ENCODE measurements around the gene RBFOX2. TPM values are rescaled to one million over a fixed set of nuclear protein-coding genes. Genes with fewer than 3 reads are reported as not detected.

RBFOX2 gene
- total RNA-seq, 1 experiment from 2014 or later: 24.2 TPM

- Histone ChIP-seq H3K27me3 (ENCODE audit: low read length) (no peaks in the 10 kb centered on the region), H3K9me3 (ENCODE audit: low read length) (no peaks in the 10 kb centered on the region), H3K79me2 (ENCODE audit: low read length) (no peaks in the 10 kb centered on the region), H3K4me2 (ENCODE audit: low read depth, low read length, poor library complexity, severe bottlenecking) (no peak overlapping the region), H3K27ac (ENCODE audit: low read length) (no peak overlapping the region), H3K4me3 (ENCODE audit: low read length) (no peak overlapping the region), H2AFZ (ENCODE audit: low read length) (no peak overlapping the region), H3K36me3 (ENCODE audit: insufficient read depth, low read length) (no peaks in the 10 kb centered on the region), H3K9ac (ENCODE audit: low read length) (no peak overlapping the region), H4K20me1 (ENCODE audit: insufficient read depth, low read depth, low read length) (peaks cover 27% of the 10 kb centered on the region), H3K4me1 (ENCODE audit: low read length) (no peaks in the 10 kb centered on the region), H3K9me2 (replicated peaks; ENCODE audit: insufficient read depth, low read length) (no peaks in the 10 kb centered on the region)
- no peak for DNase-seq
Observed at GRCh38 chr22:35961480-35962295, 66.9 kb downstream of the RBFOX2 start.

- no peak overlapping the region for H3K4me3 ChIP-seq (ENCODE audit: low read length)
- no peaks in the 10 kb centered on the region for H3K9me2 ChIP-seq (replicated peaks; ENCODE audit: insufficient read depth, low read length)
- H4K20me1 ChIP-seq (ENCODE audit: insufficient read depth, low read depth, low read length): peaks cover 27% of the 10 kb centered on the region
- no peaks in the 10 kb centered on the region for H3K79me2 ChIP-seq (ENCODE audit: low read length)
- no peaks in the 10 kb centered on the region for H3K27me3 ChIP-seq (ENCODE audit: low read length)
- H3K9me3 ChIP-seq (ENCODE audit: low read length): no peaks in the 10 kb centered on the region
- H3K9ac ChIP-seq (ENCODE audit: low read length): no peak overlapping the region
- H2AFZ ChIP-seq (ENCODE audit: low read length): no peak overlapping the region
- H3K27ac ChIP-seq (ENCODE audit: low read length): no peak overlapping the region
- no peak overlapping the region for H3K4me2 ChIP-seq (ENCODE audit: low read depth, low read length, poor library complexity, severe bottlenecking)
- H3K36me3 ChIP-seq (ENCODE audit: insufficient read depth, low read length): no peaks in the 10 kb centered on the region
- H3K4me1 ChIP-seq (ENCODE audit: low read length): no peaks in the 10 kb centered on the region
- no peak for DNase-seq
Observed at GRCh38 chr22:35960854-35961253, 67.8 kb downstream of the RBFOX2 start.

- no peak overlapping the region for H3K27ac ChIP-seq (ENCODE audit: low read length)
- no peak overlapping the region for H3K4me3 ChIP-seq (ENCODE audit: low read length)
- no peak overlapping the region for H2AFZ ChIP-seq (ENCODE audit: low read length)
- no peak for DNase-seq
- no peaks in the 10 kb centered on the region for H3K9me3 ChIP-seq (ENCODE audit: low read length)
- no peaks in the 10 kb centered on the region for H3K36me3 ChIP-seq (ENCODE audit: insufficient read depth, low read length)
- H3K27me3 ChIP-seq (ENCODE audit: low read length): no peaks in the 10 kb centered on the region
- H3K79me2 ChIP-seq (ENCODE audit: low read length): no peaks in the 10 kb centered on the region
- peaks cover 30% of the 10 kb centered on the region for H4K20me1 ChIP-seq (ENCODE audit: insufficient read depth, low read depth, low read length)
- H3K9me2 ChIP-seq (replicated peaks; ENCODE audit: insufficient read depth, low read length): no peaks in the 10 kb centered on the region
- H3K9ac ChIP-seq (ENCODE audit: low read length): no peak overlapping the region
- no peaks in the 10 kb centered on the region for H3K4me1 ChIP-seq (ENCODE audit: low read length)
- H3K4me2 ChIP-seq (ENCODE audit: low read depth, low read length, poor library complexity, severe bottlenecking): no peak overlapping the region
Observed at GRCh38 chr22:35959121-35959800, 69.4 kb downstream of the RBFOX2 start.

- Histone ChIP-seq H3K4me2 (ENCODE audit: low read depth, low read length, poor library complexity, severe bottlenecking) (no peak overlapping the region), H3K4me1 (ENCODE audit: low read length) (no peaks in the 10 kb centered on the region), H3K27me3 (ENCODE audit: low read length) (no peaks in the 10 kb centered on the region), H3K79me2 (ENCODE audit: low read length) (no peaks in the 10 kb centered on the region), H2AFZ (ENCODE audit: low read length) (no peak overlapping the region), H3K9ac (ENCODE audit: low read length) (no peak overlapping the region), H3K9me3 (ENCODE audit: low read length) (no peaks in the 10 kb centered on the region), H3K36me3 (ENCODE audit: insufficient read depth, low read length) (no peaks in the 10 kb centered on the region), H4K20me1 (ENCODE audit: insufficient read depth, low read depth, low read length) (peaks cover 34% of the 10 kb centered on the region), H3K27ac (ENCODE audit: low read length) (no peak overlapping the region), H3K9me2 (replicated peaks; ENCODE audit: insufficient read depth, low read length) (no peaks in the 10 kb centered on the region), H3K4me3 (ENCODE audit: low read length) (no peak overlapping the region)
- DNase-seq: no peak
Observed at GRCh38 chr22:35958334-35958733, 70.3 kb downstream of the RBFOX2 start.

GRCh38 chr22:35957589-35957988 is 71.0 kb downstream of the RBFOX2 start:
- no peak for DNase-seq
- Histone ChIP-seq H3K36me3 (ENCODE audit: insufficient read depth, low read length) (no peaks in the 10 kb centered on the region), H2AFZ (ENCODE audit: low read length) (no peak overlapping the region), H3K4me3 (ENCODE audit: low read length) (no peak overlapping the region), H3K9me3 (ENCODE audit: low read length) (no peaks in the 10 kb centered on the region), H3K4me1 (ENCODE audit: low read length) (no peaks in the 10 kb centered on the region), H3K27ac (ENCODE audit: low read length) (no peak overlapping the region), H3K27me3 (ENCODE audit: low read length) (no peaks in the 10 kb centered on the region), H3K79me2 (ENCODE audit: low read length) (no peaks in the 10 kb centered on the region), H3K4me2 (ENCODE audit: low read depth, low read length, poor library complexity, severe bottlenecking) (no peak overlapping the region), H3K9ac (ENCODE audit: low read length) (no peak overlapping the region), H3K9me2 (replicated peaks; ENCODE audit: insufficient read depth, low read length) (no peaks in the 10 kb centered on the region), H4K20me1 (ENCODE audit: insufficient read depth, low read depth, low read length) (peaks cover 36% of the 10 kb centered on the region)

- DNase-seq: no peak
- Histone ChIP-seq H3K9ac (ENCODE audit: low read length) (no peak overlapping the region), H2AFZ (ENCODE audit: low read length) (no peak overlapping the region)
Observed at GRCh38 chr22:35956850-35957249, 71.8 kb downstream of the RBFOX2 start.

GRCh38 chr22:35955546-35955945 is 73.1 kb downstream of the RBFOX2 start:
- Histone ChIP-seq H3K4me1 (ENCODE audit: low read length) (no peaks in the 10 kb centered on the region), H3K9ac (ENCODE audit: low read length) (no peak overlapping the region), H3K36me3 (ENCODE audit: insufficient read depth, low read length) (no peaks in the 10 kb centered on the region), H3K4me3 (ENCODE audit: low read length) (no peak overlapping the region), H3K79me2 (ENCODE audit: low read length) (no peaks in the 10 kb centered on the region), H3K9me3 (ENCODE audit: low read length) (no peaks in the 10 kb centered on the region), H3K27me3 (ENCODE audit: low read length) (no peaks in the 10 kb centered on the region), H2AFZ (ENCODE audit: low read length) (no peak overlapping the region), H4K20me1 (ENCODE audit: insufficient read depth, low read depth, low read length) (peaks cover 34% of the 10 kb centered on the region), H3K27ac (ENCODE audit: low read length) (no peak overlapping the region), H3K4me2 (ENCODE audit: low read depth, low read length, poor library complexity, severe bottlenecking) (no peak overlapping the region), H3K9me2 (replicated peaks; ENCODE audit: insufficient read depth, low read length) (no peaks in the 10 kb centered on the region)
- no peak for DNase-seq

More at GRCh38 chr22:35956850-35957249, 71.8 kb downstream of the RBFOX2 start:
- Histone ChIP-seq H4K20me1 (ENCODE audit: insufficient read depth, low read depth, low read length) (peaks cover 35% of the 10 kb centered on the region), H3K27ac (ENCODE audit: low read length) (no peak overlapping the region), H3K4me1 (ENCODE audit: low read length) (no peaks in the 10 kb centered on the region), H3K4me2 (ENCODE audit: low read depth, low read length, poor library complexity, severe bottlenecking) (no peak overlapping the region), H3K27me3 (ENCODE audit: low read length) (no peaks in the 10 kb centered on the region), H3K9me3 (ENCODE audit: low read length) (no peaks in the 10 kb centered on the region), H3K79me2 (ENCODE audit: low read length) (no peaks in the 10 kb centered on the region), H3K36me3 (ENCODE audit: insufficient read depth, low read length) (no peaks in the 10 kb centered on the region), H3K4me3 (ENCODE audit: low read length) (no peak overlapping the region), H3K9me2 (replicated peaks; ENCODE audit: insufficient read depth, low read length) (no peaks in the 10 kb centered on the region)

GRCh38 chr22:35952576-35952975 is 76.0 kb downstream of the RBFOX2 start:
- H3K4me3 ChIP-seq (ENCODE audit: low read length): no peak overlapping the region
- no peaks in the 10 kb centered on the region for H3K36me3 ChIP-seq (ENCODE audit: insufficient read depth, low read length)
- H3K4me2 ChIP-seq (ENCODE audit: low read depth, low read length, poor library complexity, severe bottlenecking): no peak overlapping the region
- no peak for DNase-seq
- no peaks in the 10 kb centered on the region for H3K9me2 ChIP-seq (replicated peaks; ENCODE audit: insufficient read depth, low read length)
- H3K4me1 ChIP-seq (ENCODE audit: low read length): no peaks in the 10 kb centered on the region
- H2AFZ ChIP-seq (ENCODE audit: low read length): no peak overlapping the region
- no peak overlapping the region for H3K27ac ChIP-seq (ENCODE audit: low read length)
- no peaks in the 10 kb centered on the region for H3K9me3 ChIP-seq (ENCODE audit: low read length)
- no peak overlapping the region for H3K9ac ChIP-seq (ENCODE audit: low read length)
- no peaks in the 10 kb centered on the region for H3K27me3 ChIP-seq (ENCODE audit: low read length)
- H3K79me2 ChIP-seq (ENCODE audit: low read length): no peaks in the 10 kb centered on the region
- H4K20me1 ChIP-seq (ENCODE audit: insufficient read depth, low read depth, low read length): peaks cover 18% of the 10 kb centered on the region

Measured in Karpas-422 (cell line).